PC-3 (cell line): ENCODE results near the gene ENTPD2. TPM values are rescaled to one million over a fixed set of nuclear protein-coding genes. Genes with fewer than 3 reads are reported as not detected.

Experiments used
- ATAC-seq: fragments of 200-7000 bp; cut with Tn5 transposase; 2 replicates; pipeline ENCODE4 v1.9.1; 2020; ENCODE audit warnings: mild to moderate bottlenecking, moderate library complexity
- BruUV-seq: library from RNA; stranded (reverse); fragments of 400-500 nt; replicated peaks from 2 replicates; lab custom pipeline; 2021; lab: Mats Ljungman, UMichigan
- CTCF ChIA-PET: fragments of 300-600 bp; sonication (Branson Sonifier 250); formaldehyde crosslinking; loops from one replicate; lab custom pipeline; 2022; ENCODE audit warnings: antibody characterized with exemption; lab: Charles Lee
- POLR2A ChIA-PET: fragments of 300-600 bp; sonication (Branson Sonifier 250); formaldehyde crosslinking; loops from one replicate; lab custom pipeline; 2022; ENCODE audit warnings: antibody characterized with exemption; ENCODE audit not compliant: unreplicated experiment; lab: Charles Lee
- DNase-seq: peaks from one replicate; pipeline ENCODE4 v3.0.0-alpha.2; 2015
- H2AFZ ChIP-seq: fragments of 300-600 bp; sonication (generic); 2 replicates; pipeline ENCODE4 v1.6.0; 2016; ENCODE audit warnings: antibody characterized with exemption, low read length
- H3F3A ChIP-seq: fragments of 300-600 bp; sonication (generic); one replicate; pipeline ENCODE4 v1.6.0; 2017; ENCODE audit warnings: antibody characterized with exemption, low read length, control low read depth, mild to moderate bottlenecking; ENCODE audit not compliant: unreplicated experiment
- H3K27ac ChIP-seq: fragments of 300-600 bp; sonication (generic); 2 replicates; pipeline ENCODE4 v1.5.1; 2016; ENCODE audit warnings: mild to moderate bottlenecking, low read length
- H3K27me3 ChIP-seq: fragments of 300-600 bp; sonication (generic); 2 replicates; pipeline ENCODE4 v1.6.1; 2016; ENCODE audit warnings: low read length, mixed read lengths
- H3K36me3 ChIP-seq: fragments of 300-600 bp; sonication (generic); 2 replicates; pipeline ENCODE4 v1.6.1; 2016; ENCODE audit warnings: low read depth, mixed run types, low read length, mixed read lengths
- H3K4me1 ChIP-seq: fragments of 300-600 bp; sonication (generic); 2 replicates; pipeline ENCODE4 v1.5.1; 2016; ENCODE audit warnings: low read length; ENCODE audit not compliant: insufficient read depth
- H3K4me2 ChIP-seq: fragments of 300-600 bp; sonication (generic); 2 replicates; pipeline ENCODE4 v1.6.0; 2016; ENCODE audit warnings: low read length
- H3K4me3 ChIP-seq: fragments of 300-600 bp; sonication (generic); 2 replicates; pipeline ENCODE4 v1.5.1; 2016; ENCODE audit warnings: mild to moderate bottlenecking, low read length, mixed read lengths
- H3K79me2 ChIP-seq: fragments of 300-600 bp; sonication (generic); 2 replicates; pipeline ENCODE4 v1.6.1; 2017; ENCODE audit warnings: low read length, mixed read lengths
- H3K9ac ChIP-seq: fragments of 300-600 bp; sonication (generic); 2 replicates; pipeline ENCODE4 v1.6.0; 2016; ENCODE audit warnings: mild to moderate bottlenecking, low read length
- H3K9me2 ChIP-seq: fragments of 300-600 bp; sonication (generic); replicated peaks from 2 replicates; pipeline ENCODE4 v1.6.1; 2016; ENCODE audit warnings: mixed run types, low read length, mixed read lengths
- H3K9me3 ChIP-seq: fragments of 300-600 bp; sonication (generic); 2 replicates; pipeline ENCODE4 v1.6.1; 2016; ENCODE audit warnings: low read length, mixed read lengths
- H4K20me1 ChIP-seq: fragments of 300-600 bp; sonication (generic); 2 replicates; pipeline ENCODE4 v1.6.1; 2016; ENCODE audit warnings: low read length, mixed read lengths
- CTCF ChIP-seq: fragments of 300-600 bp; sonication (generic); conservative IDR thresholded peaks from 2 replicates; pipeline ENCODE4 v1.5.1; 2017; ENCODE audit warnings: antibody characterized with exemption, low read depth, mild to moderate bottlenecking, low read length
- EZH2 ChIP-seq: fragments of 300-600 bp; sonication (generic); IDR thresholded peaks from one replicate; pipeline ENCODE4 v1.6.1; 2017; ENCODE audit warnings: antibody characterized with exemption, mild to moderate bottlenecking, low read length; ENCODE audit not compliant: unreplicated experiment
- EZH2phosphoT487 ChIP-seq: fragments of 300-600 bp; sonication (generic); IDR thresholded peaks from 2 replicates; pipeline ENCODE4 v1.6.1; 2018; ENCODE audit warnings: mild to moderate bottlenecking, antibody characterized with exemption, low read length, borderline replicate concordance
- intact Hi-C: fragments of 100-400 bp; cut with micrococcal nuclease; formaldehyde crosslinking; loops from 2 replicates; pipeline ENCODE4 v1.9.0; 2023
- total RNA-seq: library from RNA; depleted of rRNA; stranded (reverse); fragments of >200 nt; gene quantifications from 2 replicates; pipeline ENCODE4 v1.2.3, GENCODE V29; 2014

The ENTPD2 gene
- total RNA-seq, 1 experiment from 2014 or later: 1.3 TPM

- no peaks in the 10 kb centered on the region for H3K36me3 ChIP-seq
- no peak overlapping the region for H2AFZ ChIP-seq
- no peak overlapping the region for H3K9ac ChIP-seq
- no peaks in the 10 kb centered on the region for H4K20me1 ChIP-seq
- no peak for TF ChIP-seq CTCF
- TF ChIP-seq EZH2phosphoT487: no peak
- DNase-seq (no peak), ATAC-seq (no peak)
- ChIA-PET CTCF (no interaction called here), POLR2A (no interaction called here)
- no peaks in the 10 kb centered on the region for H3K27me3 ChIP-seq
- peaks cover 3% of the 10 kb centered on the region; the same call in 1 of the 2 replicates for H3K4me1 ChIP-seq
- H3K9me3 ChIP-seq: no peaks in the 10 kb centered on the region
- H3F3A ChIP-seq: no peaks in the 10 kb centered on the region
- H3K79me2 ChIP-seq: peaks cover 10% of the 10 kb centered on the region
- H3K9me2 ChIP-seq: no peaks in the 10 kb centered on the region
- no peak overlapping the region for H3K4me3 ChIP-seq
- intact Hi-C loops: no loop called here
- H3K4me2 ChIP-seq: no peak overlapping the region
- BruUV-seq: TSS peak; percentile 64
- no peak overlapping the region for H3K27ac ChIP-seq
These were observed 8.5 kb upstream of the ENTPD2 start for GRCh38 chr9:137062384-137062783.

- H3K27me3 ChIP-seq: no peaks in the 10 kb centered on the region
- H2AFZ ChIP-seq: no peak overlapping the region
- H3K27ac ChIP-seq: no peak overlapping the region
- no peaks in the 10 kb centered on the region for H3K36me3 ChIP-seq
- no peaks in the 10 kb centered on the region for H3K9me2 ChIP-seq
- DNase-seq (no peak), ATAC-seq (no peak)
- H3K4me3 ChIP-seq: no peak overlapping the region
- no peak overlapping the region for H3K9ac ChIP-seq
- no peaks in the 10 kb centered on the region for H3K9me3 ChIP-seq
- intact Hi-C loops: no loop called here
- peaks cover 24% of the 10 kb centered on the region for H3K4me1 ChIP-seq
- TF ChIP-seq CTCF (no peak), EZH2phosphoT487 (no peak), EZH2 (no peak)
- CTCF ChIA-PET: no interaction called here
- H3K79me2 ChIP-seq: no peaks in the 10 kb centered on the region
- H4K20me1 ChIP-seq: no peaks in the 10 kb centered on the region
- no TSS peak for BruUV-seq
- H3K4me2 ChIP-seq: no peak overlapping the region
- H3F3A ChIP-seq: no peaks in the 10 kb centered on the region
- POLR2A ChIA-PET: no interaction called here
These were observed 4.8 kb upstream of the ENTPD2 start for GRCh38 chr9:137058521-137059234.

- no peaks in the 10 kb centered on the region for H3K79me2 ChIP-seq
- H3K27me3 ChIP-seq: no peaks in the 10 kb centered on the region
- intact Hi-C loops: no loop called here
- POLR2A ChIA-PET: interaction anchor here (0.7 kb wide), 1 partner anchor 28 kb away, joined by 3 read pairs; no protein-coding TSS in a partner anchor
- DNase-seq: no peak
- no peak overlapping the region for H3K27ac ChIP-seq
- no peak overlapping the region for H3K4me3 ChIP-seq
- no peaks in the 10 kb centered on the region for H3K9me3 ChIP-seq
- no peak for TF ChIP-seq EZH2phosphoT487
- no peak for TF ChIP-seq CTCF
- no peak for TF ChIP-seq EZH2
- peak overlapping the region; percentile 57 for H3K4me2 ChIP-seq
- no peaks in the 10 kb centered on the region for H3K9me2 ChIP-seq
- BruUV-seq: no TSS peak
- H4K20me1 ChIP-seq: no peaks in the 10 kb centered on the region
- no peaks in the 10 kb centered on the region for H3F3A ChIP-seq
- no peak; the same call in none of the 2 replicates for ATAC-seq
- CTCF ChIA-PET: no interaction called here
- H3K9ac ChIP-seq: no peak overlapping the region
- H3K4me1 ChIP-seq: peaks cover 24% of the 10 kb centered on the region
- H3K36me3 ChIP-seq: no peaks in the 10 kb centered on the region
- no peak overlapping the region for H2AFZ ChIP-seq
These were observed 3.7 kb upstream of the ENTPD2 start for GRCh38 chr9:137057545-137057944.
